Erythroblast (primary cell): ENCODE results near the gene MPRIP.
"Not testable (repeated sequence)": the region's sequence is repeated elsewhere in the genome, so short reads cannot be mapped to it uniquely, and the experiment has no call there.

Source experiments
- DNase-seq, 2 experiments: peaks; one replicate each; lab custom pipeline; 2025; lab: John Stamatoyannopoulos, UW
- GATA1 ChIP-seq: IDR thresholded peaks from 2 replicates; pipeline ENCODE4 v1.6.1; 2011; ENCODE audit warnings: low read depth, mild to moderate bottlenecking, control low read depth, low read length, moderate library complexity
- POLR2A ChIP-seq: IDR thresholded peaks from 2 replicates; pipeline ENCODE4 v1.6.1; 2011; ENCODE audit warnings: mild to moderate bottlenecking, low read length

Gene MPRIP

DNA sequence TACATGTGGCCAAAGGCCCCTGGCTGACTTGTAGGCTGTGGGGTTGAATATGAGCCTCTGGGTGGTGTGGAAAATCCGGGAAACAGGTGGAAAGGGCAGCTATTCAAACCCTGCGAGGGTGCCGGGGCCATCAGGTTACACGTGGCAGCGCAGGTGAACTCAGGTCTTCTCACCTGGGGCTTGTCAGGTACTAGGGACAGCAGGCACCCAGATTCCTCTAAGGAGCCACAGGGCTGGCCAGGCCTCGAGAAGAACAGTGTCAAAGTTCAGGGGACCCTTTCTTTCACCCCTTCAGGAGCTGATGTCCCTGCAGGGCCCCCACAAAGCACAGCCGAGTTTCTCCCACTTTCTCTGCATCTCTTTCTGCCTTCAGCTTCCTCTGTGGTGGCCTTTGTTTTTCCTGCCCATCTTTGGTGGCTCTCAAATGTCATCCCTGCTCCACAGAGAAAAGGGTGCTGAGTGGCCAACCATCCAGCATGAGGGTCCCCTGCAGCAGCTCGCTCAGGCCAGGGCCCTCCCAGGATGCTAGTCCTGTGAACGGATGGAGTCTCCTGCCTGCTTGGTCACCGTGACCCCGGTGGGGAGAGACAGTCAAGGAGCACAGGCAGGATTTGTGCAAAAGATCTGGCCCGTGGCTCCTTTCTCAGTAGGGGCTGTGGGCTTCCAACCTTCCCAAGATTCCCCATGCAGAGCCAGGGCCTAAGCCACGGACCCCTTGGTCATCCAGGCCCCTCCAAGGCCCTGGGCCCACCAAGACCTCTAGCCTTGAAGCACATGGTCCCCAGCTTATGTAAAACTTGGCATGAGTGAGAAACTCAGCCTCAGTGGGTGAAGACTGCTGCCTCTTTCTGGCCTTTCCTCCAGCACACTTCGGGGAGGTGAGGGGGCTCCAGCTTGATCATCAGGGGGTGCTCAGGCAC lies 28.2 kb upstream of the MPRIP start:
- DNase-seq: not testable (repeated sequence)

DNA sequence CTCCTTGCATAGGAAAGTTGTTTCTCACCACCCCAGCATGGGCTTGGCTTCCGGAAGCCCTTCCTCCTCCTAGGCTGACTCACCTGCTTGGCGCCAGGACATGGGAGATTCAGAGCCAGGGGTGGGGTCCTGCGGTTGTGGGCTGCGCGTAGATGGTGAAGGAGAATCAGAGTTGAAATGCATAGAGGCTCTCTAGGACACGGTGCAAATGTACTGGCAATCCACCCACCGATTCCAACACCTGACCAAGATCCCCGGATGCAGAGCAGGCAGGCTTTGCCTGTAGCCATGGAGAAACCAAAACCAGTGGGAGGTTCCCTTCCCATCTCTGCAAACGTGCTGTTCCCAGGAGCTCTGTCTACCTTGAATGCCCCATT lies 27.5 kb upstream of the MPRIP start:
- DNase-seq: not testable (repeated sequence)

DNA sequence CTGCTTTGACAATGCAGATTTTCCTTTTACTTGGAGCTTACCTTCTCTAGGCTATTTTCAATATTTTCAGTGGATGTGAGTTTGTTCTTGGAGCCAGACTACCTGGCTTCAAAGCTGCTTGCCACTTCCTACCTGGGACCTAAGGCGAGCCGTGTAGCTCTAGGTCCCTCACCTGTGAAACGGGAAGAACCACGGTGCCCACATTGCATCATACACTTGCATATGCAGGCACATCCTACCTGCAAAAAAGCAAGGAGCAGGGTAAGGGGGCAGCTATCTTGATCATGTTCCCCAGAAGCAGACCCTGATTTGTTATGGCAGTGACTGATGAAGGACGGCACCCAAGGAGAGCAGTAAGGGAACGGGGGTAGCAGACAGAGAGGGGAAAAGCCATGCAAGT lies 27.0 kb upstream of the MPRIP start:
- TF ChIP-seq POLR2A: no peak
- no peak for TF ChIP-seq GATA1
- no peak for DNase-seq

DNA sequence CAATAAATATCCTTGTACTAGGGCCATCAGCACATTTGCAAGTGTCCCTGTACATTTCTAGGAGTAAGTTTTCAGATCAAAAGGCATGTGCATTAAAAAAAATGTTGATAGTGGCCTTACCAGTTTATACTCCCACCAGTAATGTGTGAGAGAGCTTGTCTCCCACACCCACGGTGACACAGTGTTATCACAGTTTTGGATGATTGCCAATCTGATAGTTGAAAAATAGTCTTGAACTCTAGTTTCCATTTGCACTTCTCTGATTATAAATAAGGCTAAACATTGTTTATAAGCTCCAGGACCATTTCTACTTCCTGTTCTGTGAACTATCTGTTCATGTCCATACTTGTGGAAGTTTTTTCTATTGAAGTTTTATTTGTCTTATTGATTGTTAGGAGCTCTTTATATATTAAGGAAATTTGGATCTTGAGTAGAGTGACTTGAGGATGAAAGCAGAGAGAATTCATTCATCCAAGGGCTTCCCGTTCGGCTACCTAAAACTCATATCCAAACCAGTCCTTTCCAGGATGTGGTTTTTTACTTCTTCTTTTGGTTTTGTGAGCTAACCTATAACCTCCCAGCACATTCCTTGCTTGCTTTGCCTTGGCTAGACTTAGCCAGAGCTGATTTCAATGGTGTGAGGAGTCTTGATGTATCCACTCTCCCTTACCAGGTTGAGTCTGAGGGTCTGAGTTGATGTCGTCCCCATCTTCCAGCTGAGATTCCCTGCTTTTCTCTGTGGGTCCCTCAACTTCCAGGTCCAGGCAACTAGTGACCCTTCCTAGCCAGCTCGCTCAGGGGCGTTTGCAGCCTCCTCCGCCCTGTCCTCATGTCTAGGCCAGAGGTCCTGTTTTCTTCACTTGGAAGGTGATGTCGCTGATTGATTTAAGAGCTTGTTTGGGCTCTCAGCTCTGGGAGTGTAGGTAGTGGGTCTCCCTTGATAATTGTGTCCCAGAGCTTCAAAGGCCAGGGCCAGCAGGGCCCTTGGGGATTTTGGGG lies 25.8 kb upstream of the MPRIP start:
- DNase-seq: peak; percentile 55 to 69

DNA sequence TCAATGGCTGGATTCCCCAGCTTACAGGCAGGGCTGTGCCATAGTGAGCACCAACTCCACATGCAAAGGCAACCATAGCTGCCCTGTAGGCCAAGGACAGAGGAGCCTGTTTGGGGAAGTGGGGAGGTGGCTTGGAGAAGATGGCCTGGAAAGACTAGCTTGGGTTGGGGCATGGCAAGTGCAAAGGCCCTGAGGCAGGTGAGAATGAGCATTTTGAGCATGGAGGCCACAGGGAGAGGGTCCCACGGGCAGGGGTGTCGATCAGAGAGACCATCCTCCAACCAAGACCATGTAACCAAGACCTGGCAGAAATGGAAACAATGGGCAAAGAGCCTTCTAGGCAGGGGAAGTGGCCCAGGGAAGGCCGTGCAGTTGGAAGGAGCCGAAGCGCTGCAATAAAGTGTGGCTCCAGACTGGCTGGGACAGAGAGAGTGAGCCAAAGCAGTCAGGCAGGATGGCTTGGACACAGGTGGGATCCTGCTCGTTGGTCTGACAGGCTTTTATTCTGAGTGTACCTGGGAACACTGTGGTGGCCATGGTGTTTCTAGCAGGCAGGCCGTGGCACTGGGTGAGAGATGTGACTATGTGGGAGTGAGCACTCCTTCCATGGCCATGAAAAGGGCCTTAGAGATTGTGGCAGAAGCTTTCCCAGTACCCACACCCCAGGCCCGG lies 24.8 kb upstream of the MPRIP start:
- no peak for TF ChIP-seq GATA1
- no peak for TF ChIP-seq POLR2A
- DNase-seq: no peak

DNA sequence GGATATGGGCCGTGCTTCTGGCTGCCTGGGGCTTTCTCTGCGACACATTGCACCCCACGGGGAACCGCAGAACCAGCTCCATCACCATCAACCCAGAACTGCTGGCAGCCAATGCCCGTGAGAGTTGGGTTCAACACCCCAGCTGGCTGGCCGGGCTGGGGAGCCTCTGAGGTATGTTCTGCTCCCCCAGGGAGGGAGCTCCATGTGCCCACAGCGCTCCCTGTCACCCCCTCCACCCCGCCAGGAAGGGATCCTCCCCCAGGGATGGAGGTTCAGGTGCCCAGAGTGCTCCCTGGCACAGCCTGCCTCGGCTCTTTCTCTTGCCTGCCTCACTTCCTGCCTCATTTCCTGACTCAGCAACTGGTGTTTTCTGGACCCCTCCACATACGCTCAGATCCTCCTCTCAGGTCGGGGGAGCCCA lies 24.2 kb upstream of the MPRIP start:
- no peak for TF ChIP-seq POLR2A
- no peak for TF ChIP-seq GATA1
- DNase-seq: no peak

DNA sequence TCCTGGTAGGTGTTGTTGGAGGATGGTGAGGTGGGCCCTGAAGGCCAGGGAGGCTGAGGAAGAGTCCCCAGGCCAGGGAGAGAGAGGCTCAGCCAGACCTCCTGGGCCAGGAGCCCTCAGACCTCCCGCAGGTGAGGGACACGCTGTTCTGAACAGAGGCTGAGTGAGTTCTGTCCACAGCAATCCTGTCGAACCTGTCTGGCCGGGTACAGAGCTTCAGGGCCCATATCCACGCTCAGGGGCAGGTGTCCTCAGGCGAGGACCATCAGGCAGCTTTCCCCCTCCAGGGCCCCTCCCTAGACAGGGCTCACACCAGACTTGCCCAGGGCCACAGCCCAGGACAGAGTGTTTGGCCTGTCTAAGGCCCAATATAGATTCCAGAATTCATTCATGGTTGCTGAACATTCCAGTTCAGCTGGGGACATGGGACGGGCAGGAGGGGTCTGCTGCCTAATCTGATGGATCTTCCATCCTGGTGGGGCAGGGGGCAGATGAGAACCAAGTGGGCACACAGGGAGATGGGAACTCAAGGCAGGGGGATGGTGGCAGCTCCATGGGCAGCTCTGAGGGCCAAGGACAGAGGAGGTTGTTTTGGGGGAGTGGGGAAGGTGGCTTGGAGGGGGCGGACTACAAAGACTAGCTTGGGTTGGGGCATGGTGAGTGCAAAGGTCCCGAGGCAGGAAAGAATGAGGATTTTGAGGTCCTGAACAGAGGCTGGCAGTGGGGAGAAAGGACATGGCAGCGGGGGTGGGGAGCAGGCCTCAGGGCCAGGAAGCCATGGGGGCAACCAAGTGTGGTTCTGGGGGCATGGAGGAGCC lies 23.4 kb upstream of the MPRIP start:
- no peak for TF ChIP-seq POLR2A
- TF ChIP-seq GATA1: no peak
- no peak for DNase-seq

DNA sequence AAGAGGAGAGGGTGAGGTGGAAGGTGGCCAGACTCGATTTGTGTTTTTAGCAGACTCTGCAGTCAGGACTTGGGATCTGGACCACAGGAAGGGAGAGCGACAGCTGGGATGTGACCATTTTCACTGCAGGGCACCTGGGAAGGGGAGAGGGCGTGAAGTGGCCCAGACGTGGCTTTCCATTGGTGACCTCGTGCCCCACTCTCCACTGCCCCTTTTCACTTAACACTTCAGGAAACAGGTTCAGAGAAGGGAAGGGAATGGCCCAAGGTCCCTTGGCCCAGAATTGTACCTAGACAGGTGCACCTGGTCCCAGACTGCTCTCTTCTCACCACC lies 22.9 kb upstream of the MPRIP start:
- no peak for DNase-seq
- TF ChIP-seq POLR2A: no peak
- no peak for TF ChIP-seq GATA1

DNA sequence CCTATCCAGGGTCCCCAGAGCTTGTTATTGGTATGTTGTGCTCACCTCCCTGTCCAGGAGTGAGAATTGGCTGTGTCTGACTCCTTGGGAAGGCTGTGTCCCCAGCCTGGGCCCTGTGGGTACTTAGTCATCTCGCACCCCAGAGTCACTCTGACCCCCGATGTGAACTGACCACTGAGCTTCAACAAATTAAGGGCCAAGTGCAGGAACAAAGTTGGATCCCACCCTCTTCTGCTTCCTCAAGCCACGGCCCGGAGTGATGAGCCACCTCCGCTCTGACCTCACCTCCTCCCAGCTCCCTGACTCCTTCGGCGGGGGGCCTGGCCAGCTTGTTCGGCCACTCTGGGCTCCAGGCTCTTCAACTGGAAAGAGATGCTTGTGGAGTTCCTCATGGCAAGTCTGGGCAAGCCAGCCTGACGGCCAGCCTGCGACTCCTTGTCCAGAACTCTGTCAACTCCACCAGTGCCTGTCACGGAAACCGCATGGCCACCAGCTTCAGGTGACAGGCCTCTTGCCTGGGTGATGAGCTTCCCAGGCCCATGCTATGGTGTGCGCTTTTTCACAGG lies 22.3 kb upstream of the MPRIP start:
- TF ChIP-seq POLR2A (no peak), GATA1 (no peak)
- DNase-seq: no peak

DNA sequence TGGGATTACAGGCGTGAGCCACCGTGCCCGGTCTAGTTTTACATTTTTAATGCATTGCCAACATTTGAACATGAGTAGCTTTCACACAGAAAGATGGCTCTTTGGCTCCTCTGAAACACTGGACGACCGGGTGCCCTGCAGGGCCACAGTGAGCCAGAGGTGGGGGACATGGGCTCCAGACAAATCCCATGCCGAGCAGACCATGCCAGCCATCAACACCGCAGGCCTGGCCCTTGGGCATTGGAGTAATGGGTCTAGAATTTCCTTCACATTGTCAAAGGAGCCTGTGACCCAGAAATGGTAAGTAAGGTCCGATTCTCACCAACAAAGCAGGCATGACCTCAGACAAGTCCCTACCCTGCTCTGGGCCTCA lies 21.4 kb upstream of the MPRIP start:
- no peak for DNase-seq
- TF ChIP-seq POLR2A (no peak), GATA1 (no peak)

DNA sequence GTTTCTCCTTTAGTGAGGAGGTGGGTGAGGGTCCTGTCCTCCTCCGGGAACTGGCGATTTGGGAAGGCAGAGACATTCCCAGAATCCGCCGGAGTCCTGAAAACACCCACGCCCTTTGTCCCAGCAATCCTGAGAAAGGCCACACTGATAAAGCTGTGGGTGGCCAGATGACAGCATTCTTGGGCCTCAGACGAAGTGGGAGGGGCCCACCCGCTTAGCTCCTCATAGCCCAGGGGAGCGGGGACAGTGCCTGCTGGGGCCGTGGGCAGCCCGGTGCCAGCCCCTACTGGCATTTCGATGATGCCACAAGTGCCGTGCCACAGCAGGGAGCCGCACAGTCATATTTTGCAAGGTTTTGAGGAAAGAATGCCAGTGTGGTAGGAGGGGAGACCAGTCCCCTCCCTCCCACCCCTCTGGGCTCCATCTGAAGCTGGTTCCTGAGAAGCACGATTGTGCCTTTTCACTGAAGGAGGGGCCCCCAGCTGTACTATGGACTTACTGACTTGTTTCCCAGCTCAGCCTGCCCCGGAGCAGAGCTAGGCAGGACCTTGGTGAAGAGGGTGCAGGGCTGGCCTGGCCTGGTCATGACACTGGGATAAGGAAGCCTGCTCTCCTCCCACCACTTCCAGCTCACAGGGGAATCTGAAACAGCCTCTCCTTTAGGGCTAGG lies 20.9 kb upstream of the MPRIP start:
- no peak for TF ChIP-seq GATA1

DNA sequence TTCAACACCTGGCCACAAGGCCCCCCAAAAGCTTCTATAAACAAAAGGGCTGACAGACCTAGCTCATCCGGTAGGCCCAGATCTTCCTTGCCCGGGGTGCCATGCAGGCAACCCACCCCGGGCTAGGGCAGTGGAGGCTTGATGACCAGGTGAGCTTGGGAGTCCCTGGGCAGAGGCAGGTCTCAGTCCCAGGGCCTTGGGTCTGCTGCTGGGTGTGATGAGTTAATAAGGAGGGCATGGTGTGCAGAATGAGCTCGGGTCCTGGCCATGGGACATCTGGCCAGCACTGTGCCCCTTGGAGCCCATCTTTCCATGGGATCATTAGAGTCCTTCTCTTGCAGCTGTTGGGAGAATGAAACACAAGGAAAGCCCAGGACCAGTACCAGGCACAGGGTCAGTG lies 20.2 kb upstream of the MPRIP start:
- no peak for TF ChIP-seq GATA1
- TF ChIP-seq POLR2A: no peak
- DNase-seq: no peak

More for the DNA sequence above, 20.9 kb upstream of the MPRIP start:
- DNase-seq: no peak

DNA sequence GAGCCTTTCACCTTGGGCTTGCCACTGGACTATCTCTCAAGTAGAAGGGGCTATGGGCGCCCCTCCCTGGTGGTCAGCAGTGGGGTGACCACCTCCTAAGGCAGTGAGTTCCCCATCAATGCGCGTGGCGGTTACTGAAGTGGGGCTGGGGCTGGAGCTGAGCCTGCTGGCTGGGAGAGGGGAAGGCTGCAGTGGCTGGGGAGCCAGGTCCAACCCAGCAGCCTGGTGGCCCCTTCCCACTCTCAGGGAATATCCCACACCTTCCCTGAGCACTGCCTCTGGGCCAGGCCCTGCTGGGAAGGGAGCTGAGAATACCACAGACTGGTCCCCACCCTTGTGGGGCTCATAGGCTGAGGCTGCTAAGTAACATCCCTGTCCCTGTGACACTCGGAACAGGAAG lies 19.8 kb upstream of the MPRIP start:
- DNase-seq: no peak

More for the DNA sequence above, 19.8 kb upstream of the MPRIP start:
- no peak for TF ChIP-seq GATA1
- TF ChIP-seq POLR2A: no peak
